Stimulated activated CD4-positive, alpha-beta T cell treated with anti-CD3 and anti-CD28 coated beads, TNF-alpha, amount 100 ng/mL, for 48 hours (primary cell): ENCODE data around the gene SLC35G2.
"Not testable (repeated sequence)": the region's sequence is repeated elsewhere in the genome, so short reads cannot be mapped to it uniquely, and the experiment has no call there.

ENCODE experiments used
- DNase-seq, 3 donors: peaks; one replicate each; pipeline ENCODE4 v3.0.0-alpha.2; 2020; ENCODE audit warnings: low read depth in 3 of 3

Gene SLC35G2

GRCh38 chr3:136818769-136819391 is at the start of gene SLC35G2:
TSS of gene SLC35G2 (plus strand) at chr3:136819126. CDS start at chr3:136854461, 35,335 bp downstream.
- DNase-seq = peak in 1 of 3 donors; percentile 35

GRCh38 chr3:136772709-136773108 is 46.2 kb upstream of the SLC35G2 start:
- no peak for DNase-seq

- no peak for DNase-seq
Measured at GRCh38 chr3:136778865-136779264, 40.1 kb upstream of the SLC35G2 start.

GRCh38 chr3:136780741-136781140 is 38.2 kb upstream of the SLC35G2 start:
- no peak for DNase-seq

GRCh38 chr3:136783708-136784191 is 35.2 kb upstream of the SLC35G2 start:
- DNase-seq = no peak

GRCh38 chr3:136787349-136787748 is 31.6 kb upstream of the SLC35G2 start:
- DNase-seq = no peak

- DNase-seq = no peak
Measured at GRCh38 chr3:136788154-136788553, 30.8 kb upstream of the SLC35G2 start.

- DNase-seq = no peak
Measured at GRCh38 chr3:136789976-136790375, 28.9 kb upstream of the SLC35G2 start.

- DNase-seq = no peak
Measured at GRCh38 chr3:136790786-136791185, 28.1 kb upstream of the SLC35G2 start.

GRCh38 chr3:136792556-136793330 is 26.2 kb upstream of the SLC35G2 start:
- no peak for DNase-seq

- not testable (repeated sequence) for DNase-seq
Measured at GRCh38 chr3:136801146-136801545, 17.8 kb upstream of the SLC35G2 start.

GRCh38 chr3:136802481-136802996 is 16.4 kb upstream of the SLC35G2 start:
- no peak for DNase-seq

GRCh38 chr3:136804141-136804540 is 14.8 kb upstream of the SLC35G2 start:
- DNase-seq = no peak

- no peak for DNase-seq
Measured at GRCh38 chr3:136804813-136805212, 14.1 kb upstream of the SLC35G2 start.

GRCh38 chr3:136805795-136806194 is 13.1 kb upstream of the SLC35G2 start:
- no peak for DNase-seq

GRCh38 chr3:136811701-136812100 is 7.2 kb upstream of the SLC35G2 start:
- DNase-seq = no peak

GRCh38 chr3:136817448-136817847 is 1.5 kb upstream of the SLC35G2 start:
- DNase-seq = no peak

GRCh38 chr3:136818191-136818768 is 646 bp upstream of the SLC35G2 start:
- peak in 2 of 3 donors; percentile 14 to 48 for DNase-seq

GRCh38 chr3:136819392-136819730 is 435 bp downstream of the SLC35G2 start:
- DNase-seq = peak in 1 of 3 donors; percentile 27

- DNase-seq = peak in 1 of 3 donors; percentile 17
Measured at GRCh38 chr3:136819731-136820679, 1.1 kb downstream of the SLC35G2 start.

GRCh38 chr3:136831461-136831860 is 12.5 kb downstream of the SLC35G2 start:
- DNase-seq = no peak
